Hematopoietic multipotent progenitor cell treated with erythropoietin and hydrocortisone succinate and interleukin-3 and kit ligand, for 6 days (in vitro differentiated cells): ENCODE results near the gene CDH23.

Experiments used
- DNase-seq: peaks from one replicate; pipeline ENCODE4 v3.0.0-alpha.2; 2015

CDH23 gene

GRCh38 chr10:71696628-71697326 is 300.1 kb downstream of the CDH23 start:
- peak; percentile 81 for DNase-seq

GRCh38 chr10:71697938-71698709 is 301.4 kb downstream of the CDH23 start:
- no peak for DNase-seq

- DNase-seq, result no peak
These were observed 302.0 kb downstream of the CDH23 start for GRCh38 chr10:71698737-71699136.

- DNase-seq, result no peak
These were observed 304.1 kb downstream of the CDH23 start for GRCh38 chr10:71700731-71701368.

- no peak for DNase-seq
These were observed 304.9 kb downstream of the CDH23 start for GRCh38 chr10:71701496-71702132.

- DNase-seq, result no peak
These were observed 306.9 kb downstream of the CDH23 start for GRCh38 chr10:71703577-71703976.

- DNase-seq, result no peak
These were observed 308.1 kb downstream of the CDH23 start for GRCh38 chr10:71704816-71705215.

GRCh38 chr10:71705582-71705981 is 308.9 kb downstream of the CDH23 start:
- DNase-seq, result no peak

GRCh38 chr10:71706216-71707121 is 309.7 kb downstream of the CDH23 start:
- no peak for DNase-seq

- no peak for DNase-seq
These were observed 310.6 kb downstream of the CDH23 start for GRCh38 chr10:71707240-71707789.

- DNase-seq, result peak; percentile 69
These were observed 311.6 kb downstream of the CDH23 start for GRCh38 chr10:71708301-71708703.

- no peak for DNase-seq
These were observed 312.5 kb downstream of the CDH23 start for GRCh38 chr10:71708897-71709882.

- no peak for DNase-seq
These were observed 313.8 kb downstream of the CDH23 start for GRCh38 chr10:71710519-71710918.

- no peak for DNase-seq
These were observed 314.4 kb downstream of the CDH23 start for GRCh38 chr10:71711052-71711623.

GRCh38 chr10:71712170-71712569 is 315.4 kb downstream of the CDH23 start:
- no peak for DNase-seq

GRCh38 chr10:71712572-71713134 is 315.9 kb downstream of the CDH23 start:
- no peak for DNase-seq

GRCh38 chr10:71713135-71714030 is 316.7 kb downstream of the CDH23 start:
- peak; percentile 56 for DNase-seq

- DNase-seq, result peak; percentile 52
These were observed 317.3 kb downstream of the CDH23 start for GRCh38 chr10:71714031-71714410.

- DNase-seq, result no peak
These were observed 317.9 kb downstream of the CDH23 start for GRCh38 chr10:71714592-71714991.
